ENCODE results near the gene OR6C74. TPM values are rescaled to one million over a fixed set of nuclear protein-coding genes. Genes with fewer than 3 reads are reported as not detected.

OR6C74 gene
- total RNA-seq, 1 donor from 2014 or later, result not detected

- no peak overlapping the region for H3K4me3 Mint-ChIP-seq (ENCODE audit: unreplicated experiment)
- no peak for DNase-seq (ENCODE audit: extremely low spot score, unreplicated experiment)
- TF ChIP-seq, protein P1, sequence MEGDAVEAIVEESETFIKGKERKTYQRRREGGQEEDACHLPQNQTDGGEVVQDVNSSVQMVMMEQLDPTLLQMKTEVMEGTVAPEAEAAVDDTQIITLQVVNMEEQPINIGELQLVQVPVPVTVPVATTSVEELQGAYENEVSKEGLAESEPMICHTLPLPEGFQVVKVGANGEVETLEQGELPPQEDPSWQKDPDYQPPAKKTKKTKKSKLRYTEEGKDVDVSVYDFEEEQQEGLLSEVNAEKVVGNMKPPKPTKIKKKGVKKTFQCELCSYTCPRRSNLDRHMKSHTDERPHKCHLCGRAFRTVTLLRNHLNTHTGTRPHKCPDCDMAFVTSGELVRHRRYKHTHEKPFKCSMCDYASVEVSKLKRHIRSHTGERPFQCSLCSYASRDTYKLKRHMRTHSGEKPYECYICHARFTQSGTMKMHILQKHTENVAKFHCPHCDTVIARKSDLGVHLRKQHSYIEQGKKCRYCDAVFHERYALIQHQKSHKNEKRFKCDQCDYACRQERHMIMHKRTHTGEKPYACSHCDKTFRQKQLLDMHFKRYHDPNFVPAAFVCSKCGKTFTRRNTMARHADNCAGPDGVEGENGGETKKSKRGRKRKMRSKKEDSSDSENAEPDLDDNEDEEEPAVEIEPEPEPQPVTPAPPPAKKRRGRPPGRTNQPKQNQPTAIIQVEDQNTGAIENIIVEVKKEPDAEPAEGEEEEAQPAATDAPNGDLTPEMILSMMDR (IDR thresholded peaks at IDR 0.05), result no peak
- no peaks in the 10 kb centered on the region for H3K4me1 Mint-ChIP-seq (ENCODE audit: unreplicated experiment)
- H3K27ac Mint-ChIP-seq (ENCODE audit: unreplicated experiment), result no peak overlapping the region
- H3K9me3 Mint-ChIP-seq (ENCODE audit: unreplicated experiment), result no peaks in the 10 kb centered on the region
- H3K27me3 Mint-ChIP-seq (ENCODE audit: unreplicated experiment), result peaks cover 3% of the 10 kb centered on the region
- H3K36me3 Mint-ChIP-seq (ENCODE audit: unreplicated experiment), result no peaks in the 10 kb centered on the region
Observed at GRCh38 chr12:55289999-55290398, 45.6 kb downstream of the OR6C74 start.

Other genes with a start within 250 kb of the OR6C74 start
- gene NEUROD4, start 224.6 kb upstream of the OR6C74 start, total RNA-seq, result not detected in 2 replicates
- not detected in 2 replicates for gene OR9K2, start 118.2 kb upstream of the OR6C74 start, total RNA-seq
- not detected in 2 replicates for gene OR10A7, start 23.6 kb upstream of the OR6C74 start, total RNA-seq
- not detected in 2 replicates for gene OR6C6, start 52.0 kb downstream of the OR6C74 start, total RNA-seq
- gene OR6C1, start 69.7 kb downstream of the OR6C74 start, total RNA-seq, result not detected in 2 replicates
- gene OR6C3, start 86.1 kb downstream of the OR6C74 start, total RNA-seq, result not detected in 2 replicates
- gene OR6C75, start 118.4 kb downstream of the OR6C74 start, total RNA-seq, result not detected in 2 replicates
- not detected in 2 replicates for gene OR6C65, start 155.9 kb downstream of the OR6C74 start, total RNA-seq
- not detected in 2 replicates for gene OR6C76, start 181.6 kb downstream of the OR6C74 start, total RNA-seq
- not detected in 2 replicates for gene OR6C2, start 199.5 kb downstream of the OR6C74 start, total RNA-seq
- not detected in 2 replicates for gene OR6C70, start 225.5 kb downstream of the OR6C74 start, total RNA-seq
- not detected in 2 replicates for gene OR6C68, start 247.8 kb downstream of the OR6C74 start, total RNA-seq